TTC549 (cell line): ENCODE results near the gene GANC.
"Not testable (repeated sequence)": the region's sequence is repeated elsewhere in the genome, so short reads cannot be mapped to it uniquely, and the experiment has no call there.

Source experiments
- FAIRE-seq: peaks from 2 replicates; lab custom pipeline; 2012; peaks lifted over from hg19 to GRCh38; lab: Jason Lieb, UNC

GANC gene

DNA sequence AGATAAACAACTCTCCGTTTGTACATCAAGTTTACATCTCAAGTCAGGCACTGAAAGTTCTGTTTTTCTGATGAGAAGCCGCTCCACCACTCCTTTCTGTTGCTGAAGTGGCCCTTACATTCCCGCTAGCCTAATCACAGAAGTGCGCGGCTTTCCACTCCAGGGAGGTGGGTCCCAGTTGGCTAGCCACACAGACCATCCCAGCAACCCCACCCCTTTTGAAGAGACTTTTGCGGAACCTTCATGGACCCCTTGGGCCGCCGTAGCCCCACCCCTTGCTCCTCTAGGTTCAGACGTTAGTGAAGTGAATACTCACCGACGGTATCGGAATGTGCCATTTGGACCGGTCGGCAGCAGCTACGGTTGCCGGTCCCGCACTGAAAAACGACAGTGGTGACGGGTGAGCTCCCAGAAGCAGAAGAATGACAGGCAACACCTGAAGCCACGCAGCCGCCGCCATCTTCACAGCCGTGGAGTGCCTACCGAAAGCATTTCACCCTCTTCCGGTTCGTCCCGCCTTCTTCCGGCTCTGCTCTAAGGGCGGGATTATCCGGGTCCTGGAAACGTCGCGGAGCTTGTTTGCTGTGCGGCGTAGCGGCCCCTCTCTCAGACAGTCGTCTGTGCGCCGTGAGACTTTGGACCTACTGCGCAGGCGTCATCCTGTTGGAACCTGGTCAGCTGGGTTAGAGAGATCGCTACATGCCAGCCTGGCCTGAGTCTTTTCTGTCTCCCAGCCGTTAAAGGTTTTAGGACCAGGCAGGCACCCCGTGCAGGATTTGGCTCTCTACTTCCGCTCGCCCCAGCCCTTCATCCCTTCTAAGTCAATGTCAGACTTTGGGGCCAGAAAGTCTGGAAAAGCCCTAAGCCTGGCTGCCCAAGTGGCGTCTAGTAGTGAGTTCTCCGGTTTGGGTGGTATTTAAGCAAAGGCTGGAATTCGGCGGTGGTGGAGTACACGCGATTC, at the start of gene GANC, which contains the start of gene TMEM87A:
GANC (plus strand) TSS at position 263 of the 961 bp plus-strand sequence. CDS start 1,281 bp downstream, outside the sequence.
TMEM87A (minus strand) TSS at position 495 of the 961 bp plus-strand sequence; CDS start at position 460, 35 bp downstream.
- FAIRE-seq, result peak; percentile 80

DNA sequence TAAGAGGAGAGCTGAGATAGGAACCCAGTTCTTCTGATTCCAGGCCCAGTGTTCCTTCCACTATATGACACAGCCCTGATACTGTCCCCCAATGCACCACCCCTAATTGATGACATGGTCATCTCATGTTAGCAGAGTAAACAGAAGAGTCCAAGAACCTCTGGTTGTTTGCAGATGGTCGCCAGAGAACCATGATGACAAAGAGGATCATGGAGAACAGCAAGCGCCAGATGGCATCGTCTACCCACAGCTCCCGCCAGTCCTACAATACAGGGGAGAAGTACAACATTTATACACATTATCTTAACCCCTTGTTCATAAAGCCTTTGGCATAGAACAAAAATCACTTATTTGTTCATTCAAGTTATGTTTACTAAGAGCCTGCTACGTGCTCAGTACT, 46.4 kb upstream of the GANC start:
- no peak for FAIRE-seq

DNA sequence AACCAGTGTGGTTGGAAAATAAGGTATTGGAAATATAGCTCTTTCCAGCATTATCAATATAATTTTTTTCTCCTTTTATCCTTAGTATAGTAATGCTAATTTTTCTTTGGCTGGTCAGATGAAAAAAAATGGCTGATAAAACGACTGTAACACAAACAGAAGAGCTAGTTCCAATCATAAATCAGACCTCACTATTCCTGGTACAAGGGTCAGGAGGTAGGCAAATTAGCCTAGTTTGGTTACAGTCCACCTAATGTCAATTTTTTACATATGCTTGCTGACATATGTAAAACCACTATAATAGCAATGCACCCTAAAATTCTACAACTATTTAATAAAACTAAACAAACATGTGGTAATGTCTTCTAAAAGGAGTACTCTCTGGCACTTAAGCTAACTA, 45.0 kb upstream of the GANC start:
- no peak for FAIRE-seq

- FAIRE-seq, result not testable (repeated sequence)
Observed at GRCh38 chr15:42228981-42229380, 44.0 kb upstream of the GANC start.

DNA sequence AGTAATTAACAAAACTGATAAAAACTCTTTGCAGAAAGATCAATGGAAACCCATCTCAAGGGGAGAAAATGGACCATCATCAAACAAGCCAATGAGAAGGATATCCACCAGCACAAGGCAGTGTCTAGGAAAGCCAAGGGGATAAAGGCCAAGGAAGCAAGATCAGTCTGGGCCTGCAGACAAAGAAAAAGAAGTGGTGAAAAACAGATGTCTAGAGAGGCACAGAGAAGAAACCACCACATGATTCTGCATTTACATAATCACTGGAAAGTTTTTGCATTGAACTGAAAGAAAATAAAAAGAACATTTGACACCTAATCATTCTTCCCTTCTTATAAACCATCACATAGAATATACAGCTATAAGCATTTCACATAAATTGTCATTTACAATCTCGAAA, 41.9 kb upstream of the GANC start:
- no peak for FAIRE-seq

DNA sequence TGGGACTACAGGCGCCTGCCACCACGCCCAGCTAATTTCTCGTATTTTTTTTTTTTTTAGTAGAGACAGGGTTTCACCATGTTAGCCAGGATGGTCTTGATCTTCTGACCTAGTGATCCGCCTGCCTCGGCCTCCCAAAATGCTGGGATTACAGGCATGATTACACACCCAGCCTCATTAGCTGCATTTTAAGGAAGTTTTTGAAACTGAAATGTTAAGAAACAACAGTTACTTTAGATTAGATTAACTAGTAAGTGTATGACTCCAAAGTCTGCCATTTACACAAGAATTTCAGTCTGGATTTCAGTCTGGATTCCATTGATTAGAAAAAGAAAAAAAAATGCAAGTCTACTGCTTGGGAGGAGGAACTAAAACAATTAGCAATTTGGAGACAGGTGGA, 40.4 kb upstream of the GANC start:
- no peak for FAIRE-seq

GRCh38 chr15:42233107-42233506, 39.9 kb upstream of the GANC start:
- no peak for FAIRE-seq

- no peak for FAIRE-seq
Observed at GRCh38 chr15:42239528-42240182, 33.3 kb upstream of the GANC start.

DNA sequence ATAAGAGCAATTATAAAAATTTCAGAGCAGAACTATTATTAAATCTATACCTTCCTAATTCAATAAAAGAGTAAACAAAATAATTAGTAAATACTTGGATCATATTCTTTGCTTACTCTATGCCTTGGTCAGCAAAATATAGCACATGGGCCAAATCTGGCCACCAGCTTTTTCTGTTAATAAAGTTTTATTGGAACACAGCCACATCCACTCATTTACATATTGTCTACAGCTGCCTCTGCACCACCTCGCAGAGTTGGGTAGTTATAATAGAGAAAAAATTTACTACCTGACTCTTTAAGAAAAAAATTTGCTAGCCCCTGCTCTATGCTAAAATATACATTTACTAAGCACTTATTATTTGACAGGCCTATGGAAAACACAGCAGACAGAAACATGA, 32.2 kb upstream of the GANC start:
- no peak for FAIRE-seq

- FAIRE-seq, result no peak
Observed at GRCh38 chr15:42253300-42253699, 19.7 kb upstream of the GANC start.

- FAIRE-seq, result no peak
Observed at GRCh38 chr15:42264795-42265194, 8.2 kb upstream of the GANC start.

DNA sequence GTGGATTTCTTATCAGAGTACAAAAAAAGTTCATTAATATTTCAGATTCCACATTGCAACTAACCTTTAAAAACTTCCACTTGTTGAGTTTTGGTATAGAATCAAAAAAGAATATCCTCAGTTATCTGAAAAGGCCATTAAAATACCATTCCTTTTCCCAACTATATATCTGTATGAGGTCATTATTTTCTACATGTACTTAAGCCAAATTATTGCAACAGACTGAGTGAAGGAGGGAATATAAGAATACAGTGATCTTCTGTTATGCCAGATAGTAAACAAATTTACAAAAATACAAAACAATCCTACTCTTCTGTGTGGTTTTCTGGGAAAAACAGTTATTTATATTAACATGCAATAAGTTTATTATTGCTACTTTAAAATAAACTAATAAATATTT, 5.7 kb upstream of the GANC start:
- no peak for FAIRE-seq

- FAIRE-seq, result no peak
Observed at GRCh38 chr15:42270551-42270950, 2.5 kb upstream of the GANC start.

- no peak for FAIRE-seq
Observed at GRCh38 chr15:42270996-42271395, 2.0 kb upstream of the GANC start.

GRCh38 chr15:42273900-42274701, 1.1 kb downstream of the GANC start:
- no peak for FAIRE-seq

GRCh38 chr15:42274702-42274989, 1.6 kb downstream of the GANC start:
- no peak for FAIRE-seq

GRCh38 chr15:42275780-42276391, 2.9 kb downstream of the GANC start:
- FAIRE-seq, result no peak

GRCh38 chr15:42276762-42277161, 3.8 kb downstream of the GANC start:
- no peak for FAIRE-seq

DNA sequence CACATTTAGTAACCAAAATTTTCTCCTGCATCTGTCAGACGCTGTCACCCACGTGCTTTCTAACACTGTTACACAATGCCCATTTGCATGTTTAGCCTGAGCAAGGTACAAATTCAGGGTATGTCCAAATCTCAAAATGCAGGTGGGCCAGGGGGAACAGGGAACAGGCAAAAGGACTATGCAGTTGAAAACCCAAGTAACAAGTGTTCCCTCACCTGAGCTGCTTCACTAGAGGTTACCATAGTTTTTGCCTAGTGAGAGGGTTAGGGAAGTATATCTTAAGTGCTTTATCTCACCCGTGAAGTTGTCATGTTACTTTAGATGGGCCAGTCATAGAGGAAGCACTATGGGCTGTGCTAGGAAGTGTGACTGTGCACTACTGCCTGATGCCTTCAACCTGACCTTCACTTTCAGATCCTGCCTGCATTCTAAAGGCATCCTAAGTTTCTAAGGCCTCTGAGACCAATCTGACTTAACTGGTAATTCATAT, 6.3 kb downstream of the GANC start:
- no peak for FAIRE-seq

DNA sequence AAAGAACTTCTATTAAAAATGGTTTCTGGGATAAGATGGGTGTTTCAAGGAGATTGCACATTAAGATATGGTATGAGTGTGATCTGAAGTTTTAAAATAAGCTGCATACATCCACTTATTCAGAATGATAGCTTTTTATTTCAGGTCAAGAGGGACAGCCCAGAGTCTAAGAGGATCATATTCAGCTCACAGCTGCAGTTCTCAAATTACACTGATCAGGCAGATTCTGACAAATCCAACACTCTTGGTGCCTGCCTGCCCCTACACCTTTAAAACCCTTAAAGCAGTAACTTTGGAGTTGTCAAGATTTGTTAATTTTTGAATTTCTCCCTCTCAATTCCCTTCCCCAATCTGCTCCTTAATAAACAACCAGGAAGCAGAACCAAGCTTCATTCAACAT, 9.3 kb downstream of the GANC start:
- no peak for FAIRE-seq

- FAIRE-seq, result no peak
Observed at GRCh38 chr15:42282926-42283325, 9.9 kb downstream of the GANC start.

DNA sequence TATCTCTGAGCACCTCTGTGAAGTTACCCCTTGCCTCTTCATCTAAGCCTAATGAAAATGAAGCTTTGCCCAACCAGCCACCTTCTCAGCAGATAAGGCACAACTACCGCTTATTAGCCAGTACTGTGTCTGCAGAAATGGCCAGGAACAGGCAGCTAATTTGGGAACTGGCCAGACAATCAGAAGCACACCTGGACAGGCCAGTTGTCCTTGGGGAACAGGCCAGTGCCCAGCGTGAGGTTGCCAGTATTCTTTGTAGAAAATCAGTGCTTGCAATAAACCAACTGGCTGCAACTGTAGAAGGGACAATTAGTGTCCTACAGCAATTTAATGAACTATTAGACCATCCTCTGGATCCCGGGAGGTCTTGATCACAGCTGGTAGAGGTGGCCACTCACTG, 10.7 kb downstream of the GANC start:
- no peak for FAIRE-seq
